Bronchial epithelial cell (primary cell): ENCODE results near the gene TPPP. TPM values are rescaled to one million over a fixed set of nuclear protein-coding genes. Genes with fewer than 3 reads are reported as not detected.

Source experiments
- DNase-seq: peaks from one replicate; pipeline ENCODE4 v3.0.0-alpha.2; 2010; ENCODE audit warnings: low read depth
- FAIRE-seq: peaks from 2 replicates; lab custom pipeline; 2011; peaks lifted over from hg19 to GRCh38; lab: Jason Lieb, UNC
- H3K27me3 ChIP-seq: 2 replicates; pipeline ENCODE4 v1.5.1; 2011; ENCODE audit warnings: low read length; ENCODE audit not compliant: control insufficient read depth, insufficient read depth
- H3K36me3 ChIP-seq: 2 replicates; pipeline ENCODE4 v1.5.1; 2011; ENCODE audit warnings: low read length; ENCODE audit not compliant: control insufficient read depth, insufficient read depth
- H3K4me3 ChIP-seq: 2 replicates; pipeline ENCODE4 v1.5.1; 2011; ENCODE audit warnings: mild to moderate bottlenecking, low read depth, low read length, control low read depth
- total RNA-seq: library from RNA; depleted of rRNA; stranded (reverse); fragments of >200 nt; gene quantifications from 2 replicates; pipeline ENCODE4 v1.2.1, GENCODE V29; 2014
- TF ChIP-seq, protein P1 (sequence below): IDR thresholded peaks from 2 replicates; pipeline ENCODE4 v1.5.1; 2011; ENCODE audit warnings: mild to moderate bottlenecking, moderate library complexity, low read length, control low read depth, inconsistent platforms; ENCODE audit not compliant: insufficient read depth, severe bottlenecking

The TPPP gene
- total RNA-seq, 1 donor from 2014 or later = 1.6 TPM

DNA sequence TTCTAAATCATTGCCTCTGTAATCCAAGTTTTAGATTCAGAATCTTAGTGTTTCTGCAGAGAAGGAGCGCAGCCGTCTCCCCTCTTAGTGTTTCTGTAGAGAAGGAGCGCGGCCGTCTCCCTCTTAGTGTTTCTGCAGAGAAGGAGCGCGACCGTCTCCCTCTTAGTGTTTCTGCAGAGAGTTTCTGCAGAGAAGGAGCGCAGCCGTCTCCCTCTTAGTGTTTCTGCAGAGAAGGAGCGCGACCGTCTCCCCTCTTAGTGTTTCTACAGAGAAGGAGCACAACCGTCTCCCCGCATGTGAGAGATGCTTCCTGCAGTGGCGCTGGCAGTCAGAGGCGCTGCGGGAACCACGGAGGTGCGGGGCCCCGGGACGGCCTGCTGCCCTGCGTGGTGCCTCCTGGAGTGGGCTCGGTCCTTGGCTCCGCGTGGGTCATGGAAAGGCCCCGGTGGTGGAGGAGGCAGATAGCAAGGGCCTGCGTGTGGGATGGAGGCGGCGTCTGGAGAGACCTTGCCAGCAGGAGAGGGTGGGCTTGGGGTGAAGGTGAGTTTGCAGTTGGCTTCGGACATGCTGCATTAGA, 70.1 kb downstream of the TPPP start:
- FAIRE-seq (no peak), DNase-seq (no peak)
- TF ChIP-seq, protein P1, sequence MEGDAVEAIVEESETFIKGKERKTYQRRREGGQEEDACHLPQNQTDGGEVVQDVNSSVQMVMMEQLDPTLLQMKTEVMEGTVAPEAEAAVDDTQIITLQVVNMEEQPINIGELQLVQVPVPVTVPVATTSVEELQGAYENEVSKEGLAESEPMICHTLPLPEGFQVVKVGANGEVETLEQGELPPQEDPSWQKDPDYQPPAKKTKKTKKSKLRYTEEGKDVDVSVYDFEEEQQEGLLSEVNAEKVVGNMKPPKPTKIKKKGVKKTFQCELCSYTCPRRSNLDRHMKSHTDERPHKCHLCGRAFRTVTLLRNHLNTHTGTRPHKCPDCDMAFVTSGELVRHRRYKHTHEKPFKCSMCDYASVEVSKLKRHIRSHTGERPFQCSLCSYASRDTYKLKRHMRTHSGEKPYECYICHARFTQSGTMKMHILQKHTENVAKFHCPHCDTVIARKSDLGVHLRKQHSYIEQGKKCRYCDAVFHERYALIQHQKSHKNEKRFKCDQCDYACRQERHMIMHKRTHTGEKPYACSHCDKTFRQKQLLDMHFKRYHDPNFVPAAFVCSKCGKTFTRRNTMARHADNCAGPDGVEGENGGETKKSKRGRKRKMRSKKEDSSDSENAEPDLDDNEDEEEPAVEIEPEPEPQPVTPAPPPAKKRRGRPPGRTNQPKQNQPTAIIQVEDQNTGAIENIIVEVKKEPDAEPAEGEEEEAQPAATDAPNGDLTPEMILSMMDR = no peak
- Histone ChIP-seq H3K36me3 (peaks cover 13% of the 10 kb centered on the region), H3K4me3 (no peak overlapping the region), H3K27me3 (no peaks in the 10 kb centered on the region)

DNA sequence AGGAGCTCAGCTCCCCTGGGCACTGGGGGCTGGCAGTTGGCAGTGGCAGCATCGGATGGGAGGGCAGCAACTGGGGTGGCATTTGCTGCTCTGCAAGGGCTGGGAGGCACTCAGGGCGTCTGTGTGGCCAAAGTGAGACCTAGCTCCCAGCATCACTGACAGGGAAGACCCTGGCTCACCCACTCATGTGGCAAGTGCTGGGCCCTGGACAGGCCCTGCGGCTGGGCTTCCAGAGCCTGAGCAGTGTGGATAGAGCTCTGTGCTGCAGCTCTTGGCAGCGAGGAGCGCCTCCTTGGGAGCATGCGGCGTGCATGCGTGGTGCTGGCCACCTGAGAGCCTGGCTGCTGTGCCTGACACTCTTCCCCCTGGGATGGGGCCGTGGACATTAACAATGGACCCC, 70.8 kb downstream of the TPPP start:
- FAIRE-seq (no peak), DNase-seq (no peak)
- TF ChIP-seq, protein P1 = no peak
- Histone ChIP-seq H3K4me3 (no peak overlapping the region), H3K27me3 (no peaks in the 10 kb centered on the region), H3K36me3 (peaks cover 13% of the 10 kb centered on the region)

GRCh38 chr5:621341-621761, 71.8 kb downstream of the TPPP start:
- DNase-seq = no peak
- Histone ChIP-seq H3K4me3 (no peak overlapping the region), H3K27me3 (no peaks in the 10 kb centered on the region), H3K36me3 (peaks cover 14% of the 10 kb centered on the region)
- FAIRE-seq = no peak
- TF ChIP-seq, protein P1 = no peak

DNA sequence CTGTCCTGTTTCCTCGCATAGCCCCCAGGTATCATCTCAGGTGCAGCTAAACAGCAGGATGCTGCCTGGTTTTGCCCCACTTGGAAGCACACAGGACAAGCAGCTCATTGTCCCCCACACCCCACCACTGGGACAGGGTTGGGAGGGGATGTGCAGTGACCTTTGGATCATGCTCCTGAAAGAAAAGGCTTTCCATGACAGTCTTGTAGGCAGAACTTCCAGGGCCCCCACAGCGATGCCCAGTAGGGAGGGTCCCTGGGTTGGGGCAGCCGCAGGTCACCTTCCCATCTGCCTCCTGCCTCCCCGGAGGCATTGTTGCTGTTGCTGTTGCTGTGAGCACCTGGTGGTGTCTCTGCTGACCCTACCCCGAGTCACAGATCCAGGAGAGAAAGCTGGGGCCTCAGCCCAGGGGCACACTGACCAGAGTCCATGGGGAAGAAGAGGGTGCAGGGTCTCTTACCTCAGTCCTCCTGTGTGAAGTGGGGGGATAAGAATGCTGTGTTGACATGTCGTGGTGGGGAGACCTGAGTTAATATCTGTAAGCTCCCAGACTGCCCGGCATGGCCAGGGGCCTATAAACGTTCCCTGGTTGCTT, 72.5 kb downstream of the TPPP start:
- TF ChIP-seq, protein P1 = no peak
- Histone ChIP-seq H3K4me3 (no peak overlapping the region), H3K36me3 (peaks cover 14% of the 10 kb centered on the region), H3K27me3 (no peaks in the 10 kb centered on the region)
- no peak for DNase-seq
- FAIRE-seq = no peak

DNA sequence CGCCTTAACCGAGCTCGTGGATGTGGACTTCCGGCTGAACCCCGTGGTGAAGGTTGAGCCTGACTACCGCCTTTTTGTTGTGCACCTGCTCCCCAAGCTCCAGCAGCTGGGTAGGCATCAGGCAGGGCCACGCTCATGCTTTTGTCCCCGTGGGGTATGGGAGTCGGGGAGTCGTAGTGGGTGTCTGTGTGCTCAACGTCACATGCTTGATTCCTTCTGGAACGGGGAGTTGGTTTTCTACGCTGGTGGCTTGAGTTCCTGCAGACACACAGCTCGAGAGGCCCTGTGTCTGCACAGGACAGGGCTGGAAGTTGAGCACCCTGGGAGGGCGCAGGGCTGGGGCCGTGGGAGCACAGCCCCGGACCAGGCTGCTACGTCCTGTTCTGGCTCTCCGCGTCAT, 73.0 kb downstream of the TPPP start:
- Histone ChIP-seq H3K4me3 (no peak overlapping the region), H3K36me3 (peaks cover 13% of the 10 kb centered on the region), H3K27me3 (no peaks in the 10 kb centered on the region)
- FAIRE-seq (no peak), DNase-seq (no peak)
- TF ChIP-seq, protein P1 = no peak
